ENCODE results near the gene ING5. TPM values are rescaled to one million over a fixed set of nuclear protein-coding genes. Genes with fewer than 3 reads are reported as not detected.

The ING5 gene
- total RNA-seq, 1 donor from 2014 or later = 26.4 TPM

DNA sequence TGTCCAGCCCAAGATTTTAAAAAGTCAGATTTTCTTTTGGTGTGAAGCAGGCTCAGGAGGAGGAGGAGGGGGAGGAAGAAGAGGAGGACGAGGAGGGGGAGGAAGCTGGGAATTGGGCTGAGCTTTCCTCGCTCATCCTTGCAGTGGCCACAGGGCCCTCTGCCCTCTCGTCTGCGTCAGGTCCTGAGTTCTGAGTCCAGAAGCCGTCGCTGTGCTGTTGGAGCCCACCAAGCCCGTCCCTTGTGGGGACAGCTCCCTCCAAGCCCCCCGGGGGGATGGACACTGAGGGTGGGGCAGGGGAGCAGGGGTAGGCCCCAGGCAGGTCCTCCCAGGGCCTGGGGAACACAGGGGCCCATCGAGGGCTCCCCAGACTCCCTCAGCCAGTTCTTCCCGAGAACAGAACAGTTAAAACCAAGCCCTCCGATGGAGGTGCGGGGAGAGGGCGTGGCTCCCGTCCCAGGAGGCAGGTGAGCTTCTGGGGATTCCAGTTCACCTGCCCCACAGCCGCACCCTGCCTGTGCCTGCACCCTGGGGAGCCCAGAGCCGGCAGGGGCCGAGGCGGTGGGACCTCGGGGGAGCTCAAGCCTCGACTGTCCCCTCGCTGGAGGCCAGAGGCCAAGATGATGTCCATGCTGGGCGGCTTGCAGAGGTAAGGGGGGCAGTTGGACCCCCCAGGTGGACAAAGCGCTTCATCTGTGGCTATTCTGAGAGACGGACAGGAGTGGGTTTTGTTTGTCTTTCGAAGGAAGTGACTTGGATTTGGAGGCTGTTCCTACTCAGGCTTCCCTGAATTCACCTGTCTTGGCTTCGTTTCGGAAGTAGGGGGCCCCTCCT is 74.7 kb downstream of the ING5 start, which contains the start of gene GAL3ST2:
Gene GAL3ST2 (plus strand): TSS at position 487 of the 834 bp plus-strand sequence. CDS start 134 bp downstream, at position 621.
- no peak for DNase-seq

DNA sequence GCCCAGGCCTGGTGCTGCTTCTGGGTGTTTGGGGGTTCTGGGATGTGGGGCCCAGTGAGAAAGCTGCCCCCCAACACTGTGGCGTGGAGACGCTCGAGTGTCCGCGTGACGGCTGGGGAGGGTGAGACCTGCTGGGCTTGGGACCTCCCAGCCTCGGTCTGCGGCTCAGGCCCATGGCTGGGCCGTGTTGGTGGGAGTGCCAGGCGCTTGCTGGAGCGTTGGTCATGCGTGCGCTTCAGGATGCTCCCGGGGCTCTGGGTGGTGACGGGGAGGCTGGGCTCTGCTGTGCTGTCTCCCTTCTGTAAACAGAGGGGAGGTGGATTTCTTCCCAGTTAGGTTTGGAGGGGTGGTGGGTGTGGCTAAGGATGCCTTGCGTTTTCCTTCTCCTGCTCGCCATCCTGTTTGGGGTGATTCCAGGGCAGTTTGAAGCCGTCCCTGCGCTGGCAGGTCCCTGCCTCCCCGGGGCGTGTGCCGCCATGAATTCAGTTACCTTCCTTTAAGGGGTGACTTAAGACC is 75.4 kb downstream of the ING5 start:
- DNase-seq = no peak

DNA sequence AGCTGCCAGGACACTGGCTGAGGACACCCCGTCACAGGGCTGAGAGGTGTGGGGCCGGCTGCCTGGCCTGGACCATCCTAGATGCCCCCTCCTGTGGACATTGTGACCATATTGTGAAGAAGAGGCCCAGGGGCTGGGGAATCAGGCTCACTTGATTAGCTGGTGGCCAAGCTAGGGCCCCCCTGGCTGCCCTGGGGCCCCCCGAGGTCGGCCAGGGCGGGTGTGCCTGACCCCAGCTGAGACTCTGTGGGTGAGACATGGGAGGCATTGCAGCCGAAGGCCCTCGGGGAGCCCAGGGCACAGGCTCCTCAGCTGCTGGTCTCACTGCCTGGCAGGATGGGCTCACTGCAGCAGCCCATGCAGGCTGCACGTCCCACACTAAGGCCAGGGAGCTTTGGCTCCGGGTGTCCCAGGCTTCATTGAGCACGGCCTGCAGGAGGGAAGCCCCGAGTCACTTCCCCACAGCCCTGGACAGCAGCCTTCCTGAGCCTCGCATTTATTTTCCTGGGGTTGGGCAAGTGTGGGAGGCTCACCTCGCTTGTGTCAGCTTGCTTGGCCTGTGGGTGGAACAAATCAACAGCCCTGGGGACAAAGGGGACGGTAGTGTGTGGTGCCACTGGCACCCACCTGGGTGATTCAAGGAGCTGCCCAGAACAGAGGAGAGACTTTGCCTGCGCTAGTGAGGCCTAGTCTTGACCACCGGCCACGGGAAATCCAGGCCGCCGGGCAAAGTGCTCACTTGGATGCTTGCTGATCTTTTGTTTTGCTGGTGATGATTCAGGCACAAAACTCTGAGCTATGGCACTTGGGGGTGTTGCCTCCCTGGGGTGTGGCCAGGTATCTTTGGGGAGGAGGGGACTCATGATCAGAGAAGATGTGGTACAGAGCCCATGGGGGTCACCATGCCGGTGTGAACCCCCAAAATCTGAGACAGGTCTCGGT is 76.1 kb downstream of the ING5 start:
- DNase-seq = no peak

Other genes starting within 250 kb of the ING5 start
- gene STK25, start 193.5 kb upstream of the ING5 start, total RNA-seq = 244 TPM
- gene BOK, start 143.3 kb upstream of the ING5 start, total RNA-seq = 28.0 TPM
- gene THAP4, start 64.9 kb upstream of the ING5 start, total RNA-seq = 27.5 TPM
- gene ATG4B, start 64.3 kb upstream of the ING5 start, total RNA-seq = 45.7 TPM
- gene DTYMK, start 15.2 kb upstream of the ING5 start, total RNA-seq = 20.0 TPM
- 23.1 TPM for gene D2HGDH, start 32.6 kb downstream of the ING5 start, total RNA-seq
- not detected for gene GAL3ST2, start 74.8 kb downstream of the ING5 start, total RNA-seq
- 9.4 TPM for gene NEU4, start 107.2 kb downstream of the ING5 start, total RNA-seq
- not detected for gene PDCD1, start 156.9 kb downstream of the ING5 start, total RNA-seq
- gene RTP5, start 167.7 kb downstream of the ING5 start, total RNA-seq = not detected